Kidney epithelial cell (primary cell): ENCODE results near the gene C16orf78. TPM values are rescaled to one million over a fixed set of nuclear protein-coding genes. Genes with fewer than 3 reads are reported as not detected.
A peak's percentile ranks its signal among the peaks of the same experiment; 100 is the strongest.

ENCODE experiments used
- DNase-seq: peaks from one replicate; pipeline ENCODE4 v3.0.0-alpha.2; 2010; ENCODE audit warnings: low read depth
- H3K27me3 ChIP-seq: 2 replicates; pipeline ENCODE4 v1.6.0; 2011; ENCODE audit warnings: low read length; ENCODE audit not compliant: control insufficient read depth, insufficient read depth
- H3K36me3 ChIP-seq: 2 replicates; pipeline ENCODE4 v1.5.1; 2011; ENCODE audit warnings: low read length; ENCODE audit not compliant: control insufficient read depth, insufficient read depth
- H3K4me3 ChIP-seq: 2 replicates; pipeline ENCODE4 v1.5.1; 2011; ENCODE audit warnings: low read depth, mild to moderate bottlenecking, control low read depth, low read length
- total RNA-seq: library from RNA; depleted of rRNA; stranded (reverse); fragments of >200 nt; gene quantifications from 2 replicates; pipeline ENCODE4 v1.2.3, GENCODE V29; 2015
- TF ChIP-seq, protein P1 (sequence below): IDR thresholded peaks from 2 replicates; pipeline ENCODE4 v1.5.1; 2011; ENCODE audit warnings: mild to moderate bottlenecking, moderate library complexity, low read length, control low read depth, inconsistent platforms; ENCODE audit not compliant: insufficient read depth, poor library complexity, severe bottlenecking

Gene C16orf78
- total RNA-seq, 1 donor from 2014 or later: not detected

GRCh38 chr16:49351096-49351487 is 22.5 kb upstream of the C16orf78 start:
- Histone ChIP-seq H3K27me3 (peaks cover 10% of the 10 kb centered on the region), H3K4me3 (no peak overlapping the region), H3K36me3 (no peaks in the 10 kb centered on the region)
- TF ChIP-seq, protein P1, sequence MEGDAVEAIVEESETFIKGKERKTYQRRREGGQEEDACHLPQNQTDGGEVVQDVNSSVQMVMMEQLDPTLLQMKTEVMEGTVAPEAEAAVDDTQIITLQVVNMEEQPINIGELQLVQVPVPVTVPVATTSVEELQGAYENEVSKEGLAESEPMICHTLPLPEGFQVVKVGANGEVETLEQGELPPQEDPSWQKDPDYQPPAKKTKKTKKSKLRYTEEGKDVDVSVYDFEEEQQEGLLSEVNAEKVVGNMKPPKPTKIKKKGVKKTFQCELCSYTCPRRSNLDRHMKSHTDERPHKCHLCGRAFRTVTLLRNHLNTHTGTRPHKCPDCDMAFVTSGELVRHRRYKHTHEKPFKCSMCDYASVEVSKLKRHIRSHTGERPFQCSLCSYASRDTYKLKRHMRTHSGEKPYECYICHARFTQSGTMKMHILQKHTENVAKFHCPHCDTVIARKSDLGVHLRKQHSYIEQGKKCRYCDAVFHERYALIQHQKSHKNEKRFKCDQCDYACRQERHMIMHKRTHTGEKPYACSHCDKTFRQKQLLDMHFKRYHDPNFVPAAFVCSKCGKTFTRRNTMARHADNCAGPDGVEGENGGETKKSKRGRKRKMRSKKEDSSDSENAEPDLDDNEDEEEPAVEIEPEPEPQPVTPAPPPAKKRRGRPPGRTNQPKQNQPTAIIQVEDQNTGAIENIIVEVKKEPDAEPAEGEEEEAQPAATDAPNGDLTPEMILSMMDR: no peak
- DNase-seq: no peak

- DNase-seq: no peak
- Histone ChIP-seq H3K27me3 (peaks cover 10% of the 10 kb centered on the region), H3K4me3 (no peak overlapping the region), H3K36me3 (no peaks in the 10 kb centered on the region)
- TF ChIP-seq, protein P1: peak; percentile 27
Observed at GRCh38 chr16:49352892-49353291, 20.7 kb upstream of the C16orf78 start.

GRCh38 chr16:49353680-49354079 is 19.9 kb upstream of the C16orf78 start:
- Histone ChIP-seq H3K27me3 (peaks cover 7% of the 10 kb centered on the region), H3K4me3 (no peak overlapping the region), H3K36me3 (no peaks in the 10 kb centered on the region)
- DNase-seq: no peak
- TF ChIP-seq, protein P1: no peak

- DNase-seq: no peak
- TF ChIP-seq, protein P1: no peak
Observed at GRCh38 chr16:49354101-49354500, 19.5 kb upstream of the C16orf78 start.

DNA sequence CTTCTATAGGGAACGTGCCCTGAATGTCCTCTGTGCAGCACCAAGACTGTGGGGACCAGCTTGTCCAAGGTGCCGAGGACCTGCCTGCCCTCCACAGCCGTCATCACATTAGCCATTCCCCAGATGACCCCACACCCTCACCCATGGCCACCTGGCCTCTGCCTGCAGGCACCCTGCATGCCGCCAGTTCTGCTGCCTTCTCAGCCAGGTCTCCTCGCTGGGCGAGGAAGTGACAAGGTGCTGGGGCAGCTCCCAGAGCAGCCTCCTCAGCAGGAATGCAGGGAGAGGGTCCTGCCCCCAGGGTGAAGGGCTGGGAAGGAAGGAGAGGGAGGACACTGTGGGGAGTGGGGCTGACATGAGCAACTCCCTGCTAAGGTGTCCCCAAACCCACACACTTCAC is 18.6 kb upstream of the C16orf78 start:
- Histone ChIP-seq H3K27me3 (peaks cover 4% of the 10 kb centered on the region), H3K36me3 (no peaks in the 10 kb centered on the region), H3K4me3 (no peak overlapping the region)
- TF ChIP-seq, protein P1: no peak
- DNase-seq: no peak

More at GRCh38 chr16:49354101-49354500, 19.5 kb upstream of the C16orf78 start:
- Histone ChIP-seq H3K27me3 (peaks cover 4% of the 10 kb centered on the region), H3K4me3 (no peak overlapping the region), H3K36me3 (no peaks in the 10 kb centered on the region)

GRCh38 chr16:49355933-49356665 is 17.5 kb upstream of the C16orf78 start:
- Histone ChIP-seq H3K36me3 (no peaks in the 10 kb centered on the region), H3K27me3 (no peaks in the 10 kb centered on the region), H3K4me3 (no peak overlapping the region)
- TF ChIP-seq, protein P1: no peak
- DNase-seq: no peak
